ENCODE measurements around the gene PLXNA2. TPM values are rescaled to one million over a fixed set of nuclear protein-coding genes. Genes with fewer than 3 reads are reported as not detected.

Gene PLXNA2
- total RNA-seq, 2 donors from 2014 or later: 7.3 to 8.9 TPM

GRCh38 chr1:208202333-208202995, 41.7 kb downstream of the PLXNA2 start:
- no peaks in the 10 kb centered on the region for H3K27me3 ChIP-seq (replicated peaks; ENCODE audit: insufficient read depth)
- 53% methylated on average over 5 of the region's 5 CpGs for WGBS
- no peak for DNase-seq (ENCODE audit: low spot score)
- peaks cover 18% of the 10 kb centered on the region for H3K4me1 ChIP-seq (replicated peaks)
- H3K9me3 ChIP-seq: no peaks in the 10 kb centered on the region
- no peak for TF ChIP-seq CTCF (IDR thresholded peaks at IDR 0.05)
- TF ChIP-seq POLR2A (IDR thresholded peaks at IDR 0.05): no peak
- no peak for TF ChIP-seq POLR2AphosphoS5 (IDR thresholded peaks at IDR 0.05)
- H3K27ac ChIP-seq: peak overlapping the region; percentile 48
- no peaks in the 10 kb centered on the region for H3K36me3 ChIP-seq
- no peak overlapping the region for H3K4me3 ChIP-seq
- intact Hi-C loops (cut with DNase I): no loop called here

- no peak overlapping the region for H3K27ac ChIP-seq
- peaks cover 18% of the 10 kb centered on the region for H3K4me1 ChIP-seq (replicated peaks)
- no peak for TF ChIP-seq POLR2AphosphoS5 (IDR thresholded peaks at IDR 0.05)
- TF ChIP-seq POLR2A (IDR thresholded peaks at IDR 0.05): no peak
- no peak for TF ChIP-seq CTCF (IDR thresholded peaks at IDR 0.05)
- no peaks in the 10 kb centered on the region for H3K9me3 ChIP-seq
- H3K4me3 ChIP-seq: no peak overlapping the region
- DNase-seq (ENCODE audit: low spot score): no peak
- WGBS: 42% methylated on average over 4 of the region's 4 CpGs
- intact Hi-C loops (cut with DNase I): no loop called here
- H3K36me3 ChIP-seq: no peaks in the 10 kb centered on the region
- no peaks in the 10 kb centered on the region for H3K27me3 ChIP-seq (replicated peaks; ENCODE audit: insufficient read depth)
Measured at GRCh38 chr1:208201229-208201628, 43.0 kb downstream of the PLXNA2 start.

- Histone ChIP-seq H3K9me3 (no peaks in the 10 kb centered on the region), H3K36me3 (no peaks in the 10 kb centered on the region), H3K27me3 (replicated peaks; ENCODE audit: insufficient read depth) (no peaks in the 10 kb centered on the region), H3K27ac (no peak overlapping the region), H3K4me1 (replicated peaks) (peaks cover 18% of the 10 kb centered on the region), H3K4me3 (no peak overlapping the region)
- WGBS: 91% methylated on average over 2 of the region's 2 CpGs
- TF ChIP-seq POLR2AphosphoS5 (IDR thresholded peaks at IDR 0.05) (no peak), CTCF (IDR thresholded peaks at IDR 0.05) (no peak), POLR2A (IDR thresholded peaks at IDR 0.05) (no peak)
- no peak for DNase-seq (ENCODE audit: low spot score)
- intact Hi-C loops (cut with DNase I): no loop called here
Measured at GRCh38 chr1:208200116-208200515, 44.1 kb downstream of the PLXNA2 start.

- Histone ChIP-seq H3K27ac (no peak overlapping the region), H3K9me3 (no peaks in the 10 kb centered on the region), H3K4me1 (replicated peaks) (peaks cover 12% of the 10 kb centered on the region), H3K36me3 (no peaks in the 10 kb centered on the region), H3K4me3 (no peak overlapping the region), H3K27me3 (replicated peaks; ENCODE audit: insufficient read depth) (no peaks in the 10 kb centered on the region)
- TF ChIP-seq CTCF (IDR thresholded peaks at IDR 0.05) (no peak), POLR2AphosphoS5 (IDR thresholded peaks at IDR 0.05) (no peak)
- 77% methylated on average over 8 of the region's 8 CpGs for WGBS
- intact Hi-C loops (cut with DNase I): no loop called here
- no peak for DNase-seq (ENCODE audit: low spot score)
Measured at GRCh38 chr1:208198236-208198635, 45.9 kb downstream of the PLXNA2 start.

- 90% methylated on average over 3 of the region's 3 CpGs for WGBS
- no peaks in the 10 kb centered on the region for H3K36me3 ChIP-seq
- TF ChIP-seq CTCF (IDR thresholded peaks at IDR 0.05): no peak
- H3K27me3 ChIP-seq (replicated peaks; ENCODE audit: insufficient read depth): no peaks in the 10 kb centered on the region
- H3K4me1 ChIP-seq (replicated peaks): no peaks in the 10 kb centered on the region
- no peak overlapping the region for H3K27ac ChIP-seq
- DNase-seq (ENCODE audit: low spot score): no peak
- H3K9me3 ChIP-seq: no peaks in the 10 kb centered on the region
- H3K4me3 ChIP-seq: no peak overlapping the region
- intact Hi-C loops (cut with DNase I): no loop called here
Measured at GRCh38 chr1:208194944-208195343, 49.2 kb downstream of the PLXNA2 start.
